Measurements from ENCODE around the gene CDH4. TPM values are rescaled to one million over a fixed set of nuclear protein-coding genes. Genes with fewer than 3 reads are reported as not detected.

CDH4 gene
- total and polyA plus RNA-seq, 4 experiments from 2014 or later, result 0.39 to 1.1 (median 0.41) TPM; not detected in 1

GRCh38 chr20:61855286-61855685, 603.2 kb downstream of the CDH4 start:
- H3K9me3 ChIP-seq (ENCODE audit: control insufficient read depth in 1 of 2, low read length in 2 of 2), result no peaks in the 10 kb centered on the region
- Mint-ChIP-seq H3K9me3 (no peaks in the 10 kb centered on the region), H3K27ac (no peak overlapping the region), H3K4me3 (no peak overlapping the region), H3K36me3 (no peaks in the 10 kb centered on the region), H3K27me3 (no peaks in the 10 kb centered on the region), H3K4me1 (no peaks in the 10 kb centered on the region)
- H3K27ac ChIP-seq (ENCODE audit: low read depth, low read length), result no peak overlapping the region
- H3K4me3 ChIP-seq (ENCODE audit: low read length in 2 of 2), result no peak overlapping the region
- H3K27me3 ChIP-seq (ENCODE audit: insufficient read depth, low read length), result no peaks in the 10 kb centered on the region
- no peaks in the 10 kb centered on the region for H3K4me1 ChIP-seq (ENCODE audit: insufficient read depth, low read length)
- ChIA-PET CTCF (ENCODE audit: partially characterized antibody) (no interaction called here), POLR2A (ENCODE audit: partially characterized antibody) (no interaction called here)
- DNase-seq, result no peak
- H3K36me3 ChIP-seq (ENCODE audit: insufficient read depth, low read length), result no peaks in the 10 kb centered on the region
- intact Hi-C loops (cut with micrococcal nuclease), result no loop called here

- POLR2A ChIA-PET (ENCODE audit: partially characterized antibody), result no interaction called here
- no peaks in the 10 kb centered on the region for H3K36me3 Mint-ChIP-seq
- no peak overlapping the region for H3K27ac Mint-ChIP-seq
- Histone ChIP-seq H3K4me1 (ENCODE audit: insufficient read depth, low read length) (no peaks in the 10 kb centered on the region), H3K4me3 (ENCODE audit: low read length in 2 of 2) (no peak overlapping the region), H3K27me3 (ENCODE audit: insufficient read depth, low read length) (no peaks in the 10 kb centered on the region), H3K9me3 (ENCODE audit: control insufficient read depth in 1 of 2, low read length in 2 of 2) (no peaks in the 10 kb centered on the region), H3K36me3 (ENCODE audit: insufficient read depth, low read length) (no peaks in the 10 kb centered on the region), H3K27ac (ENCODE audit: low read depth, low read length) (no peak overlapping the region)
- H3K9me3 Mint-ChIP-seq, result no peaks in the 10 kb centered on the region
- no peaks in the 10 kb centered on the region for H3K4me1 Mint-ChIP-seq
- intact Hi-C loops (cut with micrococcal nuclease), result no loop called here
- no peak overlapping the region for H3K4me3 Mint-ChIP-seq
- peaks cover 3 to 5% of the 10 kb centered on the region in 2 donors for H3K27me3 Mint-ChIP-seq
- CTCF ChIA-PET (ENCODE audit: partially characterized antibody), result no interaction called here
- DNase-seq, result no peak
These were observed 604.8 kb downstream of the CDH4 start for GRCh38 chr20:61856626-61857413.

DNA sequence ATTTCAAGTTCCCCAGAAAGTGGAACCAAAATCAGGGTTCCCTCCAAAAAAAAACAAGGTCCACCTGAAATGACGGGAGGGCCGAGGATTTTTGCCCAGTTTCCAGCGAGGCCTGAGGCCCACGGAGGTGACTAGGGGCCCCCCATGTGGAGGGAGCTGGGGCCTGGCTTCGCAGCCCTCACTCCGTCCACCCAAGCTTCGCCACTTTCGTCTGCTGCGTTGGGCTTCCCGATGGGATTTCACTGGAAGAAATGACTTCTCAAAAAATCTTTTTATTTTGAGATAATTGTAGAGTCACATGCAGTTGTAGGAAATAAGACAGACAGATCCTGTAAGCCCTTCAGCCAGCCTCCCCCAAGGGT, 605.3 kb downstream of the CDH4 start:
- Mint-ChIP-seq H3K4me1 (no peaks in the 10 kb centered on the region), H3K27ac (no peak overlapping the region), H3K9me3 (no peaks in the 10 kb centered on the region), H3K4me3 (no peak overlapping the region), H3K27me3 (peaks cover 3 to 5% of the 10 kb centered on the region in 2 donors), H3K36me3 (no peaks in the 10 kb centered on the region)
- Histone ChIP-seq H3K36me3 (ENCODE audit: insufficient read depth, low read length) (no peaks in the 10 kb centered on the region), H3K4me3 (ENCODE audit: low read length in 2 of 2) (no peak overlapping the region), H3K27me3 (ENCODE audit: insufficient read depth, low read length) (no peaks in the 10 kb centered on the region), H3K4me1 (ENCODE audit: insufficient read depth, low read length) (no peaks in the 10 kb centered on the region), H3K27ac (ENCODE audit: low read depth, low read length) (no peak overlapping the region), H3K9me3 (ENCODE audit: control insufficient read depth in 1 of 2, low read length in 2 of 2) (no peaks in the 10 kb centered on the region)
- POLR2A ChIA-PET (ENCODE audit: partially characterized antibody), result no interaction called here
- CTCF ChIA-PET (ENCODE audit: partially characterized antibody), result no interaction called here
- DNase-seq, result no peak
- intact Hi-C loops (cut with micrococcal nuclease), result no loop called here

DNA sequence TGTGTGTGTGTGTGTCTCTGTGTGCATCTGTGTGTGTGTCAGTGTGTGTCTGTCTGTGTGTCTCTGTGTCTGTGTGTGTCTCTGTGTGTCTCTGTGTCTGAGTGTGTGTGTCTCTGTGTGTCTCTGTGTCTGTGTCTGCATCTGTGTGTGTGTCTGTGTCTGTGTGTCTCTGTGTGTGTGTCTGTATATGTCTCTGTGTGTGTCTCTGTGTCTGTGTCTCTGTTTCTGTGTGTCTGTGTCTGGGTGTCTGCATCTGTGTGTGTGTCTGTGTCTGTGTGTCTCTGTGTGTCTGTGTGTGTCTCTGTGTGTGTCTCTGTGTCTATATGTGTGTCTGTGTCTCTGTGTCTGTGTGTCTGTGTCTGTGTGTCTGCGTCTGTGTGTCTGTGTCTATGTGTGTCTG, 605.8 kb downstream of the CDH4 start:
- H3K4me3 Mint-ChIP-seq, result no peak overlapping the region
- ChIA-PET CTCF (ENCODE audit: partially characterized antibody) (no interaction called here), POLR2A (ENCODE audit: partially characterized antibody) (no interaction called here)
- peaks cover 3 to 5% of the 10 kb centered on the region in 2 donors for H3K27me3 Mint-ChIP-seq
- no peak for DNase-seq
- no peaks in the 10 kb centered on the region for H3K4me1 ChIP-seq (ENCODE audit: insufficient read depth, low read length)
- no peaks in the 10 kb centered on the region for H3K9me3 ChIP-seq (ENCODE audit: control insufficient read depth in 1 of 2, low read length in 2 of 2)
- H3K27me3 ChIP-seq (ENCODE audit: insufficient read depth, low read length), result no peaks in the 10 kb centered on the region
- intact Hi-C loops (cut with micrococcal nuclease), result no loop called here
- no peaks in the 10 kb centered on the region for H3K9me3 Mint-ChIP-seq
- H3K36me3 ChIP-seq (ENCODE audit: insufficient read depth, low read length), result no peaks in the 10 kb centered on the region
- no peak overlapping the region for H3K27ac Mint-ChIP-seq
- H3K36me3 Mint-ChIP-seq, result no peaks in the 10 kb centered on the region
- H3K4me1 Mint-ChIP-seq, result no peaks in the 10 kb centered on the region
- H3K27ac ChIP-seq (ENCODE audit: low read depth, low read length), result no peak overlapping the region
- H3K4me3 ChIP-seq (ENCODE audit: low read length in 2 of 2), result no peak overlapping the region

- no peak overlapping the region for H3K27ac ChIP-seq (ENCODE audit: low read depth, low read length)
- intact Hi-C loops (cut with micrococcal nuclease), result no loop called here
- H3K9me3 ChIP-seq (ENCODE audit: control insufficient read depth in 1 of 2, low read length in 2 of 2), result no peaks in the 10 kb centered on the region
- H3K36me3 Mint-ChIP-seq, result no peaks in the 10 kb centered on the region
- ChIA-PET POLR2A (ENCODE audit: partially characterized antibody) (no interaction called here), CTCF (ENCODE audit: partially characterized antibody) (no interaction called here)
- H3K36me3 ChIP-seq (ENCODE audit: insufficient read depth, low read length), result no peaks in the 10 kb centered on the region
- H3K4me1 Mint-ChIP-seq, result no peaks in the 10 kb centered on the region
- no peak overlapping the region for H3K27ac Mint-ChIP-seq
- H3K27me3 ChIP-seq (ENCODE audit: insufficient read depth, low read length), result no peaks in the 10 kb centered on the region
- peaks cover 0 to under 1% (median 0%) of the 10 kb centered on the region in 8 donors for H3K9me3 Mint-ChIP-seq
- no peak overlapping the region for H3K4me3 ChIP-seq (ENCODE audit: low read length in 2 of 2)
- no peak for DNase-seq
- peaks cover 3 to 5% of the 10 kb centered on the region in 2 donors for H3K27me3 Mint-ChIP-seq
- no peaks in the 10 kb centered on the region for H3K4me1 ChIP-seq (ENCODE audit: insufficient read depth, low read length)
- H3K4me3 Mint-ChIP-seq, result no peak overlapping the region
These were observed 607.7 kb downstream of the CDH4 start for GRCh38 chr20:61859767-61860166.

DNA sequence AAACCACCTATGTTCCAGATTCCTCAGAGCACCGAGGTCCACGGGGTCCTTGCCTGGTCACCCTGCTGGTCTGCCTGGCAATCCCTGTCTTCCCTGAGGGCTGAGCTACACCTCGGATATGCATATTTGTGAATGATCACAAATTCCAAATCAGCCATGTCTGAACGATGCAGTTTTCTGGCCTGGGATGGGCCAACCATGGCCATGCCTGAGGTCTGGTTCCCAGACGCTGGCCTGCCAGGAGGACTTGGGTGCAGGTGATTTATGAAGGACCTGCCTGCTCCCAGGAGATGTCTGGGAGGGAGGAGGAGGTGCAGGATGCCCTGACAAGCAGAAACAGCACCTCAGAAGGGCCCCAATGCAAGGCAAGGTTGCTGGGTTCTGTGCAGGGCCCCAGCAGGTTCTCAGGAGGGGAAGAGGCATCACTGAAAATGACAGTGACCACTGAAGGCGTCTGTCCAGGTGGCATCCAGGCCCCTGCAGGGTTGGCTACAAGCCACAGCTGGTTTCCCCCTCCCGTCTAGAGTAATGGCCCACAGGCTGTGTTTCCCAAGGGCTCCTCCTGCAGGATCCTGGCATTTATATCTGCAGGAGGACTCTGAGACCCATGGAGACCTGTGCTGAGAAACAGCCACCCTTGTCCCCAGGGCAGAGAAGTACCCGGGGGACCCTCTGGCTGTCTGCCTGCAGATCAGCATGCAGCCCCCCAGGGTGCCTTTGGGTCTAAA, 608.4 kb downstream of the CDH4 start:
- no peak for DNase-seq
- CTCF ChIA-PET (ENCODE audit: partially characterized antibody), result no interaction called here
- Mint-ChIP-seq H3K4me1 (peaks cover 0 to 4% (median 2%) of the 10 kb centered on the region in 4 donors), H3K9me3 (peaks cover 3 to 7% (median 4%) of the 10 kb centered on the region in 8 donors), H3K27me3 (peaks cover 3 to 5% of the 10 kb centered on the region in 2 donors), H3K4me3 (no peak overlapping the region), H3K27ac (no peak overlapping the region), H3K36me3 (no peaks in the 10 kb centered on the region)
- intact Hi-C loops (cut with micrococcal nuclease), result no loop called here
- no peaks in the 10 kb centered on the region for H3K36me3 ChIP-seq (ENCODE audit: insufficient read depth, low read length)
- POLR2A ChIA-PET (ENCODE audit: partially characterized antibody), result no interaction called here
- peaks cover 0 to 5% of the 10 kb centered on the region in 2 donors for H3K9me3 ChIP-seq (ENCODE audit: control insufficient read depth in 1 of 2, low read length in 2 of 2)
- no peaks in the 10 kb centered on the region for H3K27me3 ChIP-seq (ENCODE audit: insufficient read depth, low read length)
- no peak overlapping the region for H3K4me3 ChIP-seq (ENCODE audit: low read length in 2 of 2)
- H3K4me1 ChIP-seq (ENCODE audit: insufficient read depth, low read length), result no peaks in the 10 kb centered on the region
- no peak overlapping the region for H3K27ac ChIP-seq (ENCODE audit: low read depth, low read length)

DNA sequence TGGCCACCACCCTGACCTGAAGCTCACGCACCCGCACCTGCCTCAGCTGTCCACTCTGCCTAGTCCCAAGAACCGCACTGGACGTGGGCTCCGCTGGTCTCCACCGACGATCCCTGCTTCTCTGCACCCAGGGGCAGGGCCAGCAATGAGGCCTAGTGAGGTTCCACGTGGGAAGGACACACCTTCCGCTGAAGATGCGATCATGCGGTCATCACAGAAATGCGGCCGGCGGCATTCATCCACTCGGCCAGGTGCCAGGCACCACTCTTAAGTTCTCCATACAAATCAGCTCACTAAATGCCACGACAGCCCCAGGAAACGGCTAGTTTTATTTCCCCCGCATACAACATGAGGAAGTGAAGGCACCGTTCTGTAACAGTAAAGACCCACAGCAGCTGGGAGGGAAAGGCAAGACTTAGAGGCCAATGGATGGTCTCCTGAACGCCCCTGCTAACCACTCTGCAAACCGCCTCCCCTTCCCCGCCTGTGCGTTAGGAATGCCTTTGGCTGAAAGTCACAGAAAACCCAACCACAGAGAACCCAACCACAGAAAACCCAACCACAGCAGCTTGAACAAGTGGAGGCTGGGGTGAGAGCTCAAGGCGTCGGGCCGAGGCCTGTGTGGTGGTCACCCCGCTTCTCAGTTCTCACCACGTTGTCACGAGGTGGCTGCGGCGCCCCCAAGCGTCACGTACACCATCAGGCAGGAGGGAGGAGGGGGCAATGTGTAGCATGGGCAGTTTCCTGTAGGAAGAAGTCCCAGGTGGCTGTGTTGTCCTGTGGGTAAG, 609.2 kb downstream of the CDH4 start:
- Histone ChIP-seq H3K27ac (ENCODE audit: low read depth, low read length) (no peak overlapping the region), H3K36me3 (ENCODE audit: insufficient read depth, low read length) (no peaks in the 10 kb centered on the region), H3K4me1 (ENCODE audit: insufficient read depth, low read length) (no peaks in the 10 kb centered on the region), H3K4me3 (ENCODE audit: low read length in 2 of 2) (no peak overlapping the region), H3K9me3 (ENCODE audit: control insufficient read depth in 1 of 2, low read length in 2 of 2) (peaks cover 0 to 8% of the 10 kb centered on the region in 2 donors), H3K27me3 (ENCODE audit: insufficient read depth, low read length) (no peaks in the 10 kb centered on the region)
- Mint-ChIP-seq H3K9me3 (peaks cover 5 to 10% (median 7%) of the 10 kb centered on the region in 8 donors), H3K4me1 (peaks cover 0 to 4% (median 2%) of the 10 kb centered on the region in 4 donors), H3K27me3 (peaks cover 3 to 5% of the 10 kb centered on the region in 2 donors), H3K36me3 (no peaks in the 10 kb centered on the region), H3K4me3 (no peak overlapping the region), H3K27ac (no peak overlapping the region)
- no peak for DNase-seq
- POLR2A ChIA-PET (ENCODE audit: partially characterized antibody), result no interaction called here
- CTCF ChIA-PET (ENCODE audit: partially characterized antibody), result no interaction called here
- intact Hi-C loops (cut with micrococcal nuclease), result no loop called here
